ENCODE results near the gene IRF9. TPM values are rescaled to one million over a fixed set of nuclear protein-coding genes. Genes with fewer than 3 reads are reported as not detected.
"Not testable (repeated sequence)": the region's sequence is repeated elsewhere in the genome, so short reads cannot be mapped to it uniquely, and the experiment has no call there.

The IRF9 gene
- total RNA-seq, 1 donor from 2014 or later: 229 TPM

- Mint-ChIP-seq H3K4me1 (peaks cover 48% of the 10 kb centered on the region), H3K4me3 (peak within 1 kb of the TSS; percentile 96), H3K9me3 (no peaks in the 10 kb centered on the region), H3K27me3 (no peaks in the 10 kb centered on the region), H3K27ac (peak within 1 kb of the TSS; percentile 97), H3K36me3 (ENCODE audit: low read depth) (peaks cover 44% of the 10 kb centered on the region)
- ATAC-seq (ENCODE audit: low read depth) (peak; percentile 83), DNase-seq (peak; percentile 91)
- intact Hi-C loops (cut with micrococcal nuclease): loop anchor here (1.0 to 5.0 kb wide), 8 partner anchors 7 to 237 kb away; partner anchors contain the start of genes CHMP4A, GMPR2, IPO4 and IRF9
- TF ChIP-seq CTCF (IDR thresholded peaks at IDR 0.05): no peak
- ChIA-PET CTCF (interaction anchor here (1.4 to 1.9 kb wide), 6 partner anchors 16 to 236 kb away, joined by 3 to 10 read pairs (median 6); partner anchors contain the start of genes IRF9, RABGGTA and TINF2), POLR2A (interaction anchor here (0.6 to 4.1 kb wide), 33 partner anchors 12 to 874 kb away, joined by 3 to 143 read pairs (median 5); partner anchors contain the start of genes CHMP4A, CIDEB, DCAF11 and EMC9)
Observed at GRCh38 chr14:24195186-24196070, 34.4 kb downstream of the IRF9 start, which contains the start of gene TM9SF1. TM9SF1 (minus strand) TSS chr14:24195441; CDS start chr14:24195019, 422 bp downstream.

- TF ChIP-seq CTCF (IDR thresholded peaks at IDR 0.05): no peak
- Mint-ChIP-seq H3K9me3 (no peaks in the 10 kb centered on the region), H3K4me1 (peaks cover 50% of the 10 kb centered on the region), H3K4me3 (peak overlapping the region; percentile 96), H3K36me3 (ENCODE audit: low read depth) (peaks cover 41% of the 10 kb centered on the region), H3K27me3 (no peaks in the 10 kb centered on the region), H3K27ac (peak overlapping the region; percentile 97)
- ChIA-PET POLR2A (interaction anchor here (0.6 to 4.1 kb wide), 31 partner anchors 7 to 875 kb away, joined by 3 to 143 read pairs (median 5); partner anchors contain the start of genes CHMP4A, CIDEB, DCAF11 and EMC9), CTCF (interaction anchor here (1.4 to 1.9 kb wide), 6 partner anchors 15 to 235 kb away, joined by 3 to 10 read pairs (median 6); partner anchors contain the start of genes IRF9, RABGGTA and TINF2)
- intact Hi-C loops (cut with micrococcal nuclease): loop anchor here (1.0 to 5.0 kb wide), 3 partner anchors 8 to 236 kb away; partner anchors contain the start of gene IPO4
- ATAC-seq (ENCODE audit: low read depth) (peak; percentile 13), DNase-seq (no peak)
Observed at GRCh38 chr14:24196071-24197055, 35.3 kb downstream of the IRF9 start.

- peak overlapping the region; percentile 96 for H3K4me3 Mint-ChIP-seq
- no peak for ATAC-seq (ENCODE audit: low read depth)
- ChIA-PET POLR2A (interaction anchor here (0.7 to 4.1 kb wide), 12 partner anchors 8 to 100 kb away, joined by 3 to 143 read pairs (median 14); partner anchors contain the start of genes CHMP4A, DCAF11, MDP1 and NRL), CTCF (interaction anchor here (1.9 kb wide), 1 partner anchor 46 kb away, joined by 10 read pairs; the partner anchor contains the start of gene TINF2)
- H3K27ac Mint-ChIP-seq: peak overlapping the region; percentile 97
- H3K9me3 Mint-ChIP-seq: no peaks in the 10 kb centered on the region
- peaks cover 51% of the 10 kb centered on the region for H3K4me1 Mint-ChIP-seq
- TF ChIP-seq CTCF (IDR thresholded peaks at IDR 0.05): no peak
- H3K36me3 Mint-ChIP-seq (ENCODE audit: low read depth): peaks cover 40% of the 10 kb centered on the region
- no peak for DNase-seq
- H3K27me3 Mint-ChIP-seq: no peaks in the 10 kb centered on the region
- intact Hi-C loops (cut with micrococcal nuclease): loop anchor here (5.0 kb wide), 1 partner anchor 235 kb away; no protein-coding TSS in a partner anchor
Observed at GRCh38 chr14:24197056-24197450, 36.0 kb downstream of the IRF9 start.

- Mint-ChIP-seq H3K4me3 (peak overlapping the region; percentile 7), H3K36me3 (ENCODE audit: low read depth) (peaks cover 40% of the 10 kb centered on the region), H3K27me3 (no peaks in the 10 kb centered on the region), H3K9me3 (peaks cover 6% of the 10 kb centered on the region), H3K4me1 (peaks cover 40% of the 10 kb centered on the region), H3K27ac (peak overlapping the region; percentile 7)
- CTCF ChIA-PET: no interaction called here
- intact Hi-C loops (cut with micrococcal nuclease): loop anchor here (5.0 kb wide), 1 partner anchor 233 kb away; no protein-coding TSS in a partner anchor
- POLR2A ChIA-PET: interaction anchor here (0.6 to 1.3 kb wide), 7 partner anchors 13 to 878 kb away, joined by 3 to 8 read pairs (median 3); partner anchors contain the start of genes CHMP4A and MDP1
- no peak for TF ChIP-seq CTCF (IDR thresholded peaks at IDR 0.05)
- DNase-seq (no peak), ATAC-seq (ENCODE audit: low read depth) (no peak)
Observed at GRCh38 chr14:24198814-24199524, 37.9 kb downstream of the IRF9 start.

- intact Hi-C loops (cut with micrococcal nuclease); H3K4me3 Mint-ChIP-seq; DNase-seq; H3K9me3 Mint-ChIP-seq; H3K27me3 Mint-ChIP-seq; H3K27ac Mint-ChIP-seq; ATAC-seq (ENCODE audit: low read depth): not testable (repeated sequence)
- Mint-ChIP-seq H3K4me1 (peaks cover 32% of the 10 kb centered on the region), H3K36me3 (ENCODE audit: low read depth) (peaks cover 65% of the 10 kb centered on the region)
- CTCF ChIA-PET: interaction anchor here (1.4 kb wide), 1 partner anchor 13 kb away, joined by 5 read pairs; the partner anchor contains the start of gene MDP1
- POLR2A ChIA-PET: interaction anchor here (1.2 to 1.4 kb wide), 4 partner anchors 10 to 56 kb away, joined by 3 to 4 read pairs (median 4); partner anchors contain the start of genes CHMP4A and PSME2
Observed at GRCh38 chr14:24202538-24202937, 41.5 kb downstream of the IRF9 start.

GRCh38 chr14:24203249-24203886 lies 42.3 kb downstream of the IRF9 start:
- H3K27me3 Mint-ChIP-seq; intact Hi-C loops (cut with micrococcal nuclease); H3K9me3 Mint-ChIP-seq; ATAC-seq (ENCODE audit: low read depth); DNase-seq; H3K4me3 Mint-ChIP-seq; H3K27ac Mint-ChIP-seq: not testable (repeated sequence)
- Mint-ChIP-seq H3K4me1 (peaks cover 35% of the 10 kb centered on the region), H3K36me3 (ENCODE audit: low read depth) (peaks cover 73% of the 10 kb centered on the region)
- ChIA-PET CTCF (interaction anchor here (0.6 to 1.4 kb wide), 2 partner anchors 13 to 1391 kb away, joined by 4 to 5 read pairs; partner anchors contain the start of gene MDP1), POLR2A (interaction anchor here (0.7 to 1.4 kb wide), 6 partner anchors 9 to 66 kb away, joined by 3 to 4 read pairs (median 4); partner anchors contain the start of genes CHMP4A and PSME2)
